ENCODE results near the gene FUT2. TPM values are rescaled to one million over a fixed set of nuclear protein-coding genes. Genes with fewer than 3 reads are reported as not detected.

FUT2 gene
- polyA plus RNA-seq, 2 of the 4 experiments (the other 2 are of a cell fraction): not detected

- TF ChIP-seq JUNB (IDR thresholded peaks at IDR 0.05): no peak
- no peak for TF ChIP-seq HEYL (CRISPR knock-in tag; IDR thresholded peaks at IDR 0.05)
- no peak for TF ChIP-seq TP53 (CRISPR knock-in tag; IDR thresholded peaks at IDR 0.05)
- TF ChIP-seq NFE2L2 (conservative IDR thresholded peaks at IDR 0.05; ENCODE audit: low read length): no peak
- TF ChIP-seq POLR2AphosphoS2 (conservative IDR thresholded peaks at IDR 0.05; ENCODE audit: low read length): no peak
- no peak for TF ChIP-seq BHLHE40 (IDR thresholded peaks at IDR 0.05; ENCODE audit: low read depth, low read length)
- no peak for TF ChIP-seq NPAS2 (CRISPR knock-in tag; IDR thresholded peaks at IDR 0.05; ENCODE audit: borderline replicate concordance)
- TF ChIP-seq CHD4 (IDR thresholded peaks at IDR 0.05; ENCODE audit: borderline replicate concordance): no peak
- no peak for TF ChIP-seq SREBF2 (IDR thresholded peaks at IDR 0.05)
- TF ChIP-seq ATOH8 (CRISPR knock-in tag; IDR thresholded peaks at IDR 0.05; ENCODE audit: low read depth): 0 out of 2 replicates have a peak, but pooled peaks have one; percentile 28
- no peak for TF ChIP-seq CBX2 (IDR thresholded peaks at IDR 0.05; ENCODE audit: borderline replicate concordance, low read depth)
- no peak for TF ChIP-seq REST (IDR thresholded peaks at IDR 0.05)
- TF ChIP-seq CBX8 (IDR thresholded peaks at IDR 0.05): no peak
- TF ChIP-seq HOXB13 (CRISPR knock-in tag; IDR thresholded peaks at IDR 0.05; ENCODE audit: low read depth): peak; percentile 48
- no peak for TF ChIP-seq HOXB5 (CRISPR knock-in tag; IDR thresholded peaks at IDR 0.05)
- no peak for TF ChIP-seq ZC3H11A (IDR thresholded peaks at IDR 0.05)
- TF ChIP-seq ESRRA (IDR thresholded peaks at IDR 0.05; ENCODE audit: borderline replicate concordance, low read length): no peak
- TF ChIP-seq RNF2 (IDR thresholded peaks at IDR 0.05; ENCODE audit: borderline replicate concordance, low read depth): no peak; the same call in 1 of the 2 replicates
- TF ChIP-seq POLR2A (IDR thresholded peaks at IDR 0.05; ENCODE audit: low read length): no peak; the same call in 1 of the 2 replicates
- TF ChIP-seq E2F6 (IDR thresholded peaks at IDR 0.05; ENCODE audit: borderline replicate concordance, low read depth): peak; percentile 87
- no peak for TF ChIP-seq TFCP2L1 (CRISPR knock-in tag; IDR thresholded peaks at IDR 0.05)
- 0 out of 2 replicates have a peak, but pooled peaks have one; percentile 56 for TF ChIP-seq KDM5A (IDR thresholded peaks at IDR 0.05)
- TF ChIP-seq GATA3 (IDR thresholded peaks at IDR 0.05; ENCODE audit: borderline replicate concordance): no peak
- no peak for TF ChIP-seq USF2 (IDR thresholded peaks at IDR 0.05)
- peak; percentile 83 for TF ChIP-seq SMC3 (IDR thresholded peaks at IDR 0.05)
- TF ChIP-seq MAFK (IDR thresholded peaks at IDR 0.05; ENCODE audit: partially characterized antibody): no peak
- TF ChIP-seq RCOR1 (IDR thresholded peaks at IDR 0.05; ENCODE audit: low read depth, low read length): no peak
- TF ChIP-seq CHD2 (IDR thresholded peaks at IDR 0.05; ENCODE audit: low read length, partially characterized antibody): peak; percentile 34
- no peak for TF ChIP-seq ZFP36 (IDR thresholded peaks at IDR 0.05; ENCODE audit: borderline replicate concordance, partially characterized antibody)
- TF ChIP-seq ZSCAN20 (CRISPR knock-in tag; IDR thresholded peaks at IDR 0.05): no peak
These were observed 49.6 kb upstream of the FUT2 start, which contains the start of gene CA11 (continued) for GRCh38 chr19:48646001-48646721.

Data from A549 (cell line).